T-helper 2 cell treated with Interferon-gamma antibody and Interleukin-4, amounts not matched to agents 5 μg/mL and 100 μg/mL, for 36 hours (primary cell): ENCODE data around the gene PDE3B.

ENCODE experiments used
- DNase-seq: peaks from one replicate; pipeline ENCODE4 v3.0.0; 2021; ENCODE audit warnings: low spot score
- H3K27ac Mint-ChIP-seq: one replicate; pipeline ENCODE4 v1.8.0; 2021; ENCODE audit warnings: mild to moderate bottlenecking, mixed read lengths
- H3K27me3 Mint-ChIP-seq: one replicate; pipeline ENCODE4 v1.8.0; 2021; ENCODE audit warnings: low read depth, mixed read lengths
- H3K36me3 Mint-ChIP-seq: one replicate; pipeline ENCODE4 v1.8.0; 2021; ENCODE audit warnings: low read depth, mixed read lengths
- H3K4me1 Mint-ChIP-seq: one replicate; pipeline ENCODE4 v1.8.0; 2021; ENCODE audit warnings: low read depth, mixed read lengths
- H3K4me3 Mint-ChIP-seq: one replicate; pipeline ENCODE4 v1.8.0; 2022; ENCODE audit warnings: mild to moderate bottlenecking, moderate library complexity, mixed read lengths
- H3K9me3 Mint-ChIP-seq: one replicate; pipeline ENCODE4 v1.8.0; 2021; ENCODE audit warnings: mixed read lengths

The PDE3B gene

DNA sequence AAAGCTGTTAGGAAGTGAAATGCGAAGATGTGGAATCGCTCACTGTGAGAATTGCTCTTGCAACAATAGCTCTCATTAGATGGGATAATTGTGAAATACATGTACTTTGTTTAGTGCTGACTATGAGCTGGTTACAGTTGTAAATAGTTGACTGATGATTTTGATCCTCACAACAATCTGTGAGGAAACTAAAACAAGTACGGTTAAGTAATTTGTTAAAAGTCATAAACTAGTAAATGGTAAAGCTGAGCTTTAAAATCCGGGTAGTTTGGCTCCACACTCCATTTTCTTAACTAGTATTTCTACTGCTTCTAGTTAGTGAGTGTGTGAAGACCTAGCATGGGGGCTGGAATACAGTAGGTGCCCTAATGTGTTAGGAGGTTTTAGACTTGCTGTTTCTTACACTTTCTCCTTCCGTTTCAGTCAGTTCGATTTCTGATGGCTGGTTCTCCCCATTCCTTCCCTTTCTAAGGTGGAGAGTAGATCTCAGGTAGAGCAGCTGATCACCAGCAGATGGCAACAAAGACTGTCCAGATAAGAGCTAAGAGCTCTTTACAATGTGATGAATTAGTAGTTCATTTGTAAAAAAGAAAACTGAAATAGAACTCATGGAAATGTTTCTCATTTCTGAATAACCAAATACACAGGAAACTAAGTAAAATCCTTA, 264.7 kb downstream of the PDE3B start:
- Mint-ChIP-seq H3K27ac (no peak overlapping the region), H3K27me3 (no peaks in the 10 kb centered on the region), H3K9me3 (no peaks in the 10 kb centered on the region), H3K4me3 (no peak overlapping the region), H3K4me1 (peaks cover 40% of the 10 kb centered on the region), H3K36me3 (no peaks in the 10 kb centered on the region)
- DNase-seq: no peak

DNA sequence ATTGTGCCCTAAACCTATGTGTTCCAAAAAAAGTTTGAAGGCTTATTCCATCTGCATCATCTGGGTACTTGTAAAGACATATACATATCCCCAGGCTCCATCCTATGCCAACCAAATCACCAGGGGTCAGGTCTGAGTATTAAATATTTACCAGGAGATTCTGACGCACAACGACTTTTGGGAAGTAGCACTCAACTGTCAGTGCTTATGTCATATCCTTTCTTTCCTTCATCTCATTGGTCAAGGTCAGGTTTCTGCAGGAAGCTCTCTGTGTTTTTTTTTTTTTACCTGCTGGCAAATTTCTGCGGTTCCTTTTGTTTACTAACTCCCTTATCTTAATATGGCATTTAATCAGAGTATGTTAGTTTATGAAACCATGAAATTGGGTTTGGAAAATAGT, 270.9 kb downstream of the PDE3B start:
- no peaks in the 10 kb centered on the region for H3K27me3 Mint-ChIP-seq
- no peak overlapping the region for H3K4me3 Mint-ChIP-seq
- H3K9me3 Mint-ChIP-seq: no peaks in the 10 kb centered on the region
- peaks cover 11% of the 10 kb centered on the region for H3K36me3 Mint-ChIP-seq
- no peaks in the 10 kb centered on the region for H3K4me1 Mint-ChIP-seq
- DNase-seq: no peak
- H3K27ac Mint-ChIP-seq: no peak overlapping the region

DNA sequence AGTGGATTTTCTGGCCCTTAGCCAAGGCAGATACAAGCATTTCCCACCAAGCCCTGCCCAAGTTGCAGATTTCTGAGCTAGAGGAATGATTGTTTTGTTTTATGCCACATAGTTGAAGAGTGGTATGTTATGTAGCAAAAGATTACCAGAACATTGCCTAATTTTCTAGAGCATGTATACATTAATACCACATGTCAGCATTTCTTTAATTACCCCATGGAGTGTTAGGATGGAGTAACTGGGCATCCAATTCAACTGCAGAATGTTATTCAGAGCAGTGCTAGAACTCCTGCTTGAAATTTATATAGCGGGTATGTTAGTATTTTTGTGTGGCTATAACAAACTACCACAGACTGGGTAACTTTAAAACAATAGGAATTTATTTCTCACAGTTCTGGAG, 272.8 kb downstream of the PDE3B start:
- Mint-ChIP-seq H3K4me1 (no peaks in the 10 kb centered on the region), H3K36me3 (peaks cover 11% of the 10 kb centered on the region), H3K27ac (no peak overlapping the region), H3K4me3 (no peak overlapping the region), H3K27me3 (peaks cover 2% of the 10 kb centered on the region), H3K9me3 (no peaks in the 10 kb centered on the region)
- no peak for DNase-seq
